ENCODE results near the gene GDNF.

GRCh38 chr5:37811866-37812265, 28.0 kb downstream of the GDNF start:
- TF ChIP-seq CTCF (IDR thresholded peaks at IDR 0.05) (no peak), POLR2A (IDR thresholded peaks at IDR 0.05) (no peak), EP300 (IDR thresholded peaks at IDR 0.05) (no peak)

All from tibial nerve (tissue), 4 donors.